ENCODE data around the gene GNA12.

- TF ChIP-seq CTCF (IDR thresholded peaks at IDR 0.05; ENCODE audit: borderline replicate concordance, extremely low read depth, low read length, poor library complexity, severe bottlenecking) (no peak), EZH2 (IDR thresholded peaks at IDR 0.05; ENCODE audit: borderline replicate concordance, low read depth, low read length, severe bottlenecking) (no peak)
These were observed 43.7 kb downstream of the GNA12 start for GRCh38 chr7:2800220-2800930.

Data from DND-41 (cell line).